ENCODE data around the gene MLH1.
"Not testable (repeated sequence)": the region's sequence is repeated elsewhere in the genome, so short reads cannot be mapped to it uniquely, and the experiment has no call there.

The MLH1 gene

GRCh38 chr3:37054370-37054769, 61.1 kb downstream of the MLH1 start:
- Histone ChIP-seq H4K20me1 (ENCODE audit: insufficient read depth) (no peaks in the 10 kb centered on the region), H3K4me2 (no peak overlapping the region), H3K4me3 (IDR thresholded peaks at IDR 0.05; ENCODE audit: insufficient read depth, low read depth, low read length) (no peak overlapping the region), H3K27me3 (ENCODE audit: insufficient read depth, low read depth) (no peaks in the 10 kb centered on the region), H3K4me1 (ENCODE audit: low read depth, poor library complexity, severe bottlenecking) (no peaks in the 10 kb centered on the region), H3K79me2 (ENCODE audit: insufficient read depth, low read depth) (no peaks in the 10 kb centered on the region), H3K36me3 (ENCODE audit: insufficient read depth) (no peaks in the 10 kb centered on the region), H3K27ac (no peak overlapping the region), H2AFZ (ENCODE audit: low read depth) (no peak overlapping the region), H3K9ac (no peak overlapping the region)
- TF ChIP-seq CTCF (conservative IDR thresholded peaks at IDR 0.05; ENCODE audit: low read depth, low read length), result no peak

DNA sequence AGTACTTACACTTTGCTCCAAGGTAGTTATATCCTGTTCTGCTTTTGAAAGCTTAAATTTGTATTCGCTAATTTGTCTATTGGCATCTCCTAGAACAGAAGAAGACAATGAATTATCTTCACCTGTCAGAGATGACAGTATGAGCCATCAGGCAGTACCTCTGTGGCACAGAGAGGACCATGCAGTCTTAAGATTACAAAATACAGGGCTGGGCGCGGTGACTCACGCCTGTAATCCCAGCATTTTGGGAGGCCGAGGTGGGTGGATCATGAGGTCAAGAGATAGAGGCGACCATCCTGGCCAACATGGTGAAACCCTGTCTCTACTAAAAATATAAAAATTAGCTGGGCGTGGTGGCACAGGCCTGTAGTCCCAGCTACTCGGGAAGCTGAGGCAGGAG, 61.8 kb downstream of the MLH1 start:
- H3K4me1 ChIP-seq (ENCODE audit: low read depth, poor library complexity, severe bottlenecking); H4K20me1 ChIP-seq (ENCODE audit: insufficient read depth); H3K4me3 ChIP-seq (IDR thresholded peaks at IDR 0.05; ENCODE audit: insufficient read depth, low read depth, low read length); H3K27ac ChIP-seq; H3K79me2 ChIP-seq (ENCODE audit: insufficient read depth, low read depth); H2AFZ ChIP-seq (ENCODE audit: low read depth); H3K9ac ChIP-seq; H3K36me3 ChIP-seq (ENCODE audit: insufficient read depth); H3K4me2 ChIP-seq; H3K27me3 ChIP-seq (ENCODE audit: insufficient read depth, low read depth): not testable (repeated sequence)

DNA sequence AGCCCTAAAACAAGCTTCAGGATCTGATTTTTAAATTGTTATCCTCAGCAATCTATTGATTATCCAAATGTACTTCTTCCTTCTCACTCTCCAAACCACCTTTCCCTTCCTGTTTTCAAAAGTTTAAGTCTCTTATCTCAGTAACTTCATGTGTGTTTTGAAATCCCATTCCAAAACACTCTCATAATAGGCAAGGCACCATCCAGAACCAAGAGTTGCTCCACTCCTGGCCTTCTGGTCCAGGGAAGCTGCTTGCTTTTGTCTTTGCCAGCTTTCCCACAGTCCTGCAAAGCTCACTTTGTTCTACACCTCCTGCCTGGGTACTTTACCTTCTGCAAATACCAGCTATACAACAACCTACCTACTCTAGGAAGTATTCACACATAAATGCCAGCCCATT, 63.5 kb downstream of the MLH1 start:
- Histone ChIP-seq H3K4me1 (ENCODE audit: low read depth, poor library complexity, severe bottlenecking) (no peaks in the 10 kb centered on the region), H3K36me3 (ENCODE audit: insufficient read depth) (no peaks in the 10 kb centered on the region), H3K4me3 (IDR thresholded peaks at IDR 0.05; ENCODE audit: insufficient read depth, low read depth, low read length) (no peak overlapping the region), H3K4me2 (no peak overlapping the region), H3K79me2 (ENCODE audit: insufficient read depth, low read depth) (no peaks in the 10 kb centered on the region), H3K9ac (no peak overlapping the region), H3K27ac (no peak overlapping the region), H3K27me3 (ENCODE audit: insufficient read depth, low read depth) (no peaks in the 10 kb centered on the region), H2AFZ (ENCODE audit: low read depth) (no peak overlapping the region), H4K20me1 (ENCODE audit: insufficient read depth) (no peaks in the 10 kb centered on the region)
- no peak for TF ChIP-seq CTCF (conservative IDR thresholded peaks at IDR 0.05; ENCODE audit: low read depth, low read length)

- Histone ChIP-seq H4K20me1 (ENCODE audit: insufficient read depth) (no peaks in the 10 kb centered on the region), H3K9ac (no peak overlapping the region), H3K79me2 (ENCODE audit: insufficient read depth, low read depth) (no peaks in the 10 kb centered on the region), H3K27ac (no peak overlapping the region), H3K36me3 (ENCODE audit: insufficient read depth) (no peaks in the 10 kb centered on the region), H2AFZ (ENCODE audit: low read depth) (no peak overlapping the region), H3K4me2 (no peak overlapping the region), H3K27me3 (ENCODE audit: insufficient read depth, low read depth) (no peaks in the 10 kb centered on the region), H3K4me3 (IDR thresholded peaks at IDR 0.05; ENCODE audit: insufficient read depth, low read depth, low read length) (no peak overlapping the region), H3K4me1 (ENCODE audit: low read depth, poor library complexity, severe bottlenecking) (no peaks in the 10 kb centered on the region)
- TF ChIP-seq CTCF (conservative IDR thresholded peaks at IDR 0.05; ENCODE audit: low read depth, low read length), result no peak
Observed at GRCh38 chr3:37058117-37058516, 64.8 kb downstream of the MLH1 start.

DNA sequence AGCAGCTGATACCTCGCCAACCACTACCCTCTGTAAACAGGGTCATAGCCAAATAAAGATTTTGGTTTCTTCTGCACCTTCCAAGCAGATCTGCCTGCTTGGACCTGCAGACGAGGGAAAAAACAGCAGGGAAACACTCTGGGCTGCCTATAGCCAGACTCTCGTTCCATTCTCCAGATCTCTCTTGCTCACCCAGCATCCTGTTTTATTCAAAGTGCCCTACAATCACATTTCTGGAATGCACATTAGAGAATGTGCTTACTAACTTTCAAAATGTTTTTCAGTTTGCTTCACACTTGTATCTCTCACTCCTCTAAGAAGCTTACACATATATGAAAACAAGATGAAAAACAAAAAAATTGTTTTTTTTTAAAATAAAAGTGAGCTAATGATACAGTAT, 71.4 kb downstream of the MLH1 start:
- TF ChIP-seq CTCF (conservative IDR thresholded peaks at IDR 0.05; ENCODE audit: low read depth, low read length), result no peak
- Histone ChIP-seq H3K4me1 (ENCODE audit: low read depth, poor library complexity, severe bottlenecking) (no peaks in the 10 kb centered on the region), H3K79me2 (ENCODE audit: insufficient read depth, low read depth) (no peaks in the 10 kb centered on the region), H3K4me2 (no peak overlapping the region), H3K4me3 (IDR thresholded peaks at IDR 0.05; ENCODE audit: insufficient read depth, low read depth, low read length) (no peak overlapping the region), H3K9ac (no peak overlapping the region), H3K36me3 (ENCODE audit: insufficient read depth) (no peaks in the 10 kb centered on the region), H3K27ac (no peak overlapping the region), H4K20me1 (ENCODE audit: insufficient read depth) (no peaks in the 10 kb centered on the region), H3K27me3 (ENCODE audit: insufficient read depth, low read depth) (no peaks in the 10 kb centered on the region), H2AFZ (ENCODE audit: low read depth) (no peak overlapping the region)
